ENCODE data around the gene NDUFA5.

The NDUFA5 gene

GRCh38 chr7:123500878-123501489 is 56.6 kb downstream of the NDUFA5 start:
- DNase-seq, result no peak

DNA sequence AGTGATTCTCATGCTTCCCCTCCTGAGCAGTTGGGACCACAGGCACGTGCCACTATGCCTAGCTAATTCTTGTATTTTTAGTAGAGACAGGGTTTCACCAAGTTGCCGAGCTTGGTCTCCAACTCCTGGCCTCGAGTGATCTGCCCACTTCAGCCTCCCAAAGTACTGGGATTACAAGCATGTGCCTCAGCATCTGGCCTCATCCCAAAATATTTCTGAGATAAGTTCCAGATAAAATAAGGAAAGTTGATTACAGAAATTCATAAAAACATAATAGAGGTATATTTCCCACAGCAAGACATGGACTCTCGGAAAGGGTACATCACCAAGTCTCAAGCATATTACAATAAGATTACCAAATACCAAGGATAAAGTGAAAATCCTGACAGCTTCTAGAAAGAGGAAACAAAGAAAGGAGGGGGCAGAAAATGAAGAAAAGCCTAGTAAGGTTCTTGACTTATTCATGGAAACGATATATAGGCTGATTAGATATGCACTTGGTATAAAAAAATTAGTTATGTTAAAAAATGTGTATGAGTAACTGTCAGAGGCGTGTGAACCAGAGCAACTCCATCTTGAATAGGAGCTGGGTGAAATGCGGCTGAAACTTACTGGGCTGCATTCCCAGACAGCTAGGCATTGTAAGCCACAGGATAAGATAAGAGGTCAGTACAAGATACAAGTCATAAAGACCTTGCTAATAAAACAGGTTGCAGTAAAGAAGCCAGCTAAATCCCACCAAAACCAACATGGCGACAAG is 58.2 kb downstream of the NDUFA5 start:
- no peak for DNase-seq

DNA sequence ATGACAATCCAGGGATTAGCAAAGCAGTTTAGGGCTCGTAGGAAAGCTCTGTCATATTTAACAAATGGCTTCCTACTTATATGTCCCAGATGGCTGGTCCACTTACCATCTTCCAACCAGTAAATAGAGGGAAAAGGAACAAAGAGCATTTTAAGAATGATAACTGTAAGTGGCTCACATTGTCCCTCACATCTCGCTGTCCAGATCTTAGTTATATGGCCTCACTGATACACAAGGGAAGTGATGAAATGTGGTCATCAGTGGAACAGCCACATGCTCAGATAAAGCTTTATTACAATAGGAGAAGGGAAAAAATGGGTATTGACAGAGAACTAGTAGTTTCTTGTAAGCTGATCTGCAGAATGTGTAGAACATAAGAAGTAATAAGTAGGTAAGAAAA is 59.0 kb downstream of the NDUFA5 start:
- no peak for DNase-seq

GRCh38 chr7:123498031-123498430 is 59.6 kb downstream of the NDUFA5 start:
- no peak for DNase-seq

GRCh38 chr7:123494193-123494796 is 63.3 kb downstream of the NDUFA5 start:
- DNase-seq, result peak; percentile 29

DNA sequence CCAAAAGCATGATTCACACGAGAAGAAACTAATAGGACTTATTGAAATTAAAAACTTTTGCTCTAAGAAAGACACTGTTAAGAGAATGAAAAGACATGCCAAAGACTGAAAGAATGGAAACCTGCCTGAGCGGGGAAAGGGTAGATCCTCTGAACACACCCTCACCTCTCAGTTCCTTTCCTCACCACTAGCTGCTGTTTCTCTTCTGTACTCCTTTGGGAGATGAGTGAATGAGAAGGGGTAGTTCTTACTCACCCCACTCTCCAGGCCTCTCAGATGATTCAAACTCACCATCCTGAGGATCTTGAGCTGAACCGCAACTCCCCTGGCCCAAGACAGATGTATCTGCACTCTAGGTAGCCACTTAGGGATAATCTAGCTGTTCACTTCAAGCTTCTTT is 65.1 kb downstream of the NDUFA5 start:
- no peak for DNase-seq
